GM12878 (cell line): ENCODE measurements around the gene GRIK4. TPM values are rescaled to one million over a fixed set of nuclear protein-coding genes. Genes with fewer than 3 reads are reported as not detected.

Experiments used
- ATAC-seq: fragments of 200-7000 bp; cut with Tn5 transposase; 3 replicates; pipeline ENCODE4 v1.9.1; 2020; ENCODE audit warnings: mild to moderate bottlenecking, moderate library complexity
- BruUV-seq: library from RNA; stranded (reverse); fragments of 400-500 nt; replicated peaks from 2 replicates; lab custom pipeline; 2021; lab: Mats Ljungman, UMichigan
- CTCF ChIA-PET: fragments of 300-600 bp; sonication (Branson Sonifier 250); formaldehyde crosslinking; extraction: SDS; loops from one replicate; lab custom pipeline; 2021; ENCODE audit warnings: inconsistent platforms; lab: Yijun Ruan, JAX
- POLR2A ChIA-PET: fragments of 350-600 bp; formaldehyde crosslinking; extraction: SDS; loops from one replicate; lab custom pipeline; 2021; ENCODE audit warnings: inconsistent platforms; lab: Charles Lee
- RAD21 ChIA-PET: fragments of 300-600 bp; sonication (Branson Sonifier 250); formaldehyde crosslinking; loops from one replicate; lab custom pipeline; 2023; ENCODE audit warnings: antibody characterized with exemption; ENCODE audit not compliant: unreplicated experiment; lab: Charles Lee
- SMC1A ChIA-PET: fragments of 300-600 bp; sonication (Branson Sonifier 250); formaldehyde crosslinking; loops from one replicate; lab custom pipeline; 2023; ENCODE audit not compliant: unreplicated experiment, uncharacterized antibody; lab: Charles Lee
- DNase-seq: peaks from one replicate; pipeline ENCODE4 v3.0.0-alpha.2; 2011; ENCODE audit warnings: low read depth, low spot score
- FAIRE-seq: peaks from 3 replicates; lab custom pipeline; 2011; peaks lifted over from hg19 to GRCh38; lab: Jason Lieb, UNC
- H2AFZ ChIP-seq: 2 replicates; pipeline ENCODE4 v1.6.0; 2011; ENCODE audit warnings: low read depth, low read length, control low read depth; ENCODE audit not compliant: control insufficient read depth
- H3K27ac ChIP-seq: 2 replicates; pipeline ENCODE4 v1.5.1; 2011; ENCODE audit warnings: control low read depth; ENCODE audit not compliant: control insufficient read depth, insufficient read depth
- H3K27me3 ChIP-seq, 2 experiments: replicated peaks in 1 of 2; 2 replicates each; pipeline versions ENCODE4 v1.6.0 to v1.6.1; 2011; ENCODE audit warnings: low read length in 1 of 2; ENCODE audit not compliant: control insufficient read depth in 2 of 2, insufficient read depth in 2 of 2
- H3K36me3 ChIP-seq, 2 experiments: 2 replicates each; pipeline ENCODE4 v1.5.1; 2011; ENCODE audit warnings: low read length in 1 of 2; ENCODE audit not compliant: control insufficient read depth in 2 of 2, insufficient read depth in 2 of 2
- H3K4me1 ChIP-seq: 2 replicates; pipeline ENCODE4 v1.6.1; 2011; ENCODE audit warnings: mild to moderate bottlenecking, low read length, moderate library complexity, mixed read lengths; ENCODE audit not compliant: control insufficient read depth, insufficient read depth
- H3K4me2 ChIP-seq: 2 replicates; pipeline ENCODE4 v1.6.0; 2011; ENCODE audit warnings: control low read depth; ENCODE audit not compliant: control insufficient read depth, insufficient read depth
- H3K4me3 ChIP-seq: fragments of 200-600 bp; sonication (generic); 2 replicates; pipeline ENCODE4 v1.5.1; 2016
- H3K79me2 ChIP-seq: 2 replicates; pipeline ENCODE4 v1.6.0; 2011; ENCODE audit warnings: low read length; ENCODE audit not compliant: control insufficient read depth, insufficient read depth
- H3K9ac ChIP-seq: 2 replicates; pipeline ENCODE4 v1.8.0; 2011; ENCODE audit warnings: low read length, control low read depth, mixed read lengths; ENCODE audit not compliant: control insufficient read depth, insufficient read depth
- H3K9me3 ChIP-seq: replicated peaks from 3 replicates; pipeline ENCODE4 v1.5.1; 2011; ENCODE audit warnings: mild to moderate bottlenecking, low read length; ENCODE audit not compliant: control insufficient read depth, insufficient read depth
- H4K20me1 ChIP-seq: 2 replicates; pipeline ENCODE4 v1.6.0; 2011; ENCODE audit not compliant: control insufficient read depth, insufficient read depth
- CHD1 ChIP-seq: IDR thresholded peaks from 2 replicates; pipeline ENCODE4 v1.6.1; 2012; ENCODE audit warnings: low read depth, low read length, improper control_type of control experiment
- DPF2 ChIP-seq: fragments of 450-650 bp; IDR thresholded peaks from 2 replicates; pipeline ENCODE4 v1.6.1; 2017; ENCODE audit warnings: mild to moderate bottlenecking
- IKZF1 ChIP-seq: fragments of 450-650 bp; conservative IDR thresholded peaks from 2 replicates; pipeline ENCODE4 v1.6.1; 2017; ENCODE audit warnings: antibody characterized with exemption, mild to moderate bottlenecking
- KLF5 ChIP-seq: fragments of 450-650 bp; IDR thresholded peaks from 2 replicates; pipeline ENCODE4 v1.6.1; 2014; ENCODE audit warnings: mild to moderate bottlenecking; ENCODE audit not compliant: partially characterized antibody
- NFXL1 ChIP-seq: fragments of 450-650 bp; IDR thresholded peaks from 2 replicates; pipeline ENCODE4 v1.6.1; 2017; ENCODE audit warnings: antibody characterized with exemption, mild to moderate bottlenecking, borderline replicate concordance
- PAX8 ChIP-seq: fragments of 450-650 bp; IDR thresholded peaks from 2 replicates; pipeline ENCODE4 v1.6.1; 2017; ENCODE audit warnings: mild to moderate bottlenecking, moderate library complexity
- POLR2A ChIP-seq: IDR thresholded peaks from 2 replicates; pipeline ENCODE4 v1.6.1; 2011; ENCODE audit warnings: low read depth, mild to moderate bottlenecking, low read length
- RAD21 ChIP-seq: IDR thresholded peaks from 2 replicates; pipeline ENCODE4 v1.6.1; 2011; ENCODE audit warnings: mild to moderate bottlenecking, low read depth, low read length, moderate library complexity; ENCODE audit not compliant: insufficient read depth
- SKIL ChIP-seq: fragments of 450-650 bp; IDR thresholded peaks from 2 replicates; pipeline ENCODE4 v1.6.1; 2017; ENCODE audit warnings: mild to moderate bottlenecking, low read depth, inconsistent platforms; ENCODE audit not compliant: poor library complexity, severe bottlenecking
- SMC3 ChIP-seq: IDR thresholded peaks from 2 replicates; pipeline ENCODE4 v1.6.1; 2011; ENCODE audit warnings: low read length, improper control_type of control experiment, borderline replicate concordance
- TCF3 ChIP-seq: IDR thresholded peaks from 2 replicates; pipeline ENCODE4 v1.6.1; 2012; ENCODE audit warnings: low read depth, mild to moderate bottlenecking, low read length, borderline replicate concordance; ENCODE audit not compliant: insufficient read depth
- YY1 ChIP-seq: IDR thresholded peaks from 2 replicates; pipeline ENCODE4 v1.6.1; 2011; ENCODE audit warnings: low read depth, mild to moderate bottlenecking, low read length
- ZNF384 ChIP-seq: IDR thresholded peaks from 2 replicates; pipeline ENCODE4 v1.6.1; 2012; ENCODE audit warnings: low read depth, mild to moderate bottlenecking, low read length, improper control_type of control experiment, borderline replicate concordance
- WGBS: methylation state at CpG from one replicate; pipeline ENCODE4 v1.1.6; 2016; ENCODE audit warnings: low lambda C conversion rate; ENCODE audit not compliant: insufficient replicate concordance, insufficient coverage; ENCODE audit errors: missing lambda C conversion rate; 5-methylcytosine and 5-hydroxymethylcytosine counted together
- in situ Hi-C: fragments of 300-500 bp; cut with MboI; formaldehyde crosslinking; loops from 9 replicates; pipeline ENCODE4 v1.14.3; 2018; ENCODE audit warnings: mixed read lengths
- intact Hi-C: fragments of 100-400 bp; cut with micrococcal nuclease; formaldehyde crosslinking; loops from one replicate; pipeline ENCODE4 v1.14.2; 2022; ENCODE audit not compliant: unreplicated experiment
- polyA plus RNA-seq, 11 experiments: library from polyadenylated mRNA; depleted of rRNA in 4 of 11; unstranded in 6 of 11; stranded (reverse) in 5 of 11; fragments of >200 nt; fragmentation: Nextera tagmentation in 4 of 11; fragmentation: Illumina TruSeq in 1 of 11; extraction: Ambion mirVana in 4 of 11; extraction: Trizol in 1 of 11; gene quantifications; 1 replicate in 1 of 11; 2 replicates in 10 of 11; pipeline versions ENCODE4 v1.2.1 to v1.2.3, GENCODE V29; 2011 to 2016; ENCODE audit warnings: inconsistent platforms in 2 of 11, missing spikeins in 2 of 11, low read depth in 1 of 11
- total RNA-seq, 4 experiments: library from RNA; depleted of rRNA in 3 of 4; stranded (reverse); fragments of >200 nt in 3 of 4; fragmentation: Illumina TruSeq in 1 of 4; extraction: Trizol in 1 of 4; gene quantifications; 2 replicates each; pipeline versions ENCODE4 v1.2.1 to v1.2.3, GENCODE V29; 2013 to 2021
- TF ChIP-seq, protein P1 (sequence below): fragments of 450-650 bp; IDR thresholded peaks from 2 replicates; pipeline ENCODE4 v1.6.1; 2017; ENCODE audit warnings: mild to moderate bottlenecking, moderate library complexity

GRIK4 gene
- total and polyA plus RNA-seq, 10 of the 15 experiments (the other 5 are each of a cell fraction or from before 2014, with no cell fraction given): 0.33 to 3.6 (median 0.72) TPM

DNA sequence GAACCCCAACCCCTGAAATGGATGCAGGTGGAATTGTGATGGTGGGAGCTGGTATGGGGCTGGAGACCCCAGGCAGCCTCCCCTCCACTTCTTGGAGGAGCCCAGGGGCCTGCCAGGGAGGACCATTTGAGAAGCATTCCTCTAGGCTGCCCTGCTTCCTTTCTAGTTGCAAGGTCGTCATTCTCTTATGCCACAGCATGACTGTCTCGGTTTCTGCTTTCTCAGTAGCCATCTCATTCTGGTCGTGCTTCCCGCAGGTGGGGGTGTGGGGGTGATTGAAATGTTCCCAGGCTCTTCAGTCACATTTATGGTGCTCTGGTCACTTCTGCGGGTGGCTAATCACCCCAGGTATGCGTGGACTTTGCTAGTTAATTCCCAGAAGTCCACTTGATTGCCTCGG, 288.7 kb downstream of the GRIK4 start (continued):
- TF ChIP-seq SKIL: no peak

DNA sequence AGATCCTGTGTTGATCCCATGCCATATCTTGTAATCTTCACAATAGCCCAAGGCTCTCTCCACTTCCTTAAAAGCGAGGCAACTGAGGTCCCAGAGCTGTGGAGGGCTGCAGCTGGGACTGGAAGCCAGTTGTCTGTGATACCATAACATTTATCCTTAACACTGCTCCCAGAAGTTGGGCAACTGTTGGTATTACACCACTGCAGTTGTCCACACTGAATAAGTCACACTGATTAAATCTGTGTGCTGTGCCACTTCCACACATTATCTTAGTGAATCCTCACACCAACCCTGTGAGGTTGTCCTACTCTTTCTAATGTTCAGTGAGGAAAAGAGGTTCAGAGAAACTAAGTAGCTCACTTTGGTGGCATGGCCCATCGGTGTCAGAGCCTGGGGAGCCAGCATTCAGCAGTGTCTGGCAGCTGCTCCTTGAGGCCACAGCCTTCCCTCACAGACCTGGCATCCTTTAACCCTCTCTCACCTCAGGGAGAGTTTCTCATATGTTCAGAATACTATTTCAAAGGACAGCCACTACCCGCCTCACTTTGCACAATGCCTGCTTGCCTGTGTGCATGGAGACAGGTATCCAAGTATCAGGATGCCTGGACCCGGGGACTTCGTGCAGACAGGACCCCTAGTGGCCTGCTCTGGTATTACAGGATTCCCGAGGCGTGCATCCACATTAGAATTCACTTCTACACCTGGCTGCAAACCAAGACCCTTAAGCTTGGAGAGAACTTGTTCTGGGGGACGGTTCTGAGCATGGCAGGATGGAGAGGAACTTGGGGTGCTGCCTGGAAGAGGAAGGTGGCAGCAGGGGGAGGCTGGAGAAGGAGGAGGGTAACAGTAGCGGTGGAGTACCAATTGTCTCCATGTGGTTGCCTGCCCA, 290.5 kb downstream of the GRIK4 start:
- POLR2A ChIA-PET: no interaction called here
- ATAC-seq: peak; percentile 80
- Histone ChIP-seq H3K27me3 (no peaks in the 10 kb centered on the region), H3K36me3 (no peaks in the 10 kb centered on the region; a peak in 1 of 4 replicates), H3K79me2 (no peaks in the 10 kb centered on the region), H3K4me3 (no peak overlapping the region), H3K27ac (no peak overlapping the region), H3K9me3 (no peaks in the 10 kb centered on the region), H3K4me2 (no peak overlapping the region), H3K9ac (no peak overlapping the region), H3K4me1 (no peaks in the 10 kb centered on the region), H4K20me1 (no peaks in the 10 kb centered on the region), H2AFZ (no peak overlapping the region)
- 18% methylated on average over 9 of the region's 9 CpGs for WGBS
- intact Hi-C loops (loop anchor here (1.0 to 10.0 kb wide), 4 partner anchors 117 to 313 kb away; partner anchors contain the start of gene GRIK4), in situ Hi-C loops (no loop called here)
- RAD21 ChIA-PET: interaction anchor here (0.6 to 3.2 kb wide), 6 partner anchors 110 to 291 kb away, joined by 3 to 18 read pairs (median 3); partner anchors contain the start of gene GRIK4
- peak; percentile 75 for FAIRE-seq
- no TSS peak for BruUV-seq
- SMC1A ChIA-PET: interaction anchor here (0.7 to 3.4 kb wide), 18 partner anchors 8 to 300 kb away, joined by 3 to 18 read pairs (median 4); partner anchors contain the start of gene GRIK4
- CTCF ChIA-PET: interaction anchor here (0.5 to 4.7 kb wide), 54 partner anchors 8 to 544 kb away, joined by 3 to 48 read pairs (median 4); partner anchors contain the start of genes ARHGEF12 and GRIK4
- no peak for DNase-seq
- TF ChIP-seq POLR2A: no peak
- no peak for TF ChIP-seq DPF2
- TF ChIP-seq KLF5: no peak
- no peak for TF ChIP-seq TCF3
- TF ChIP-seq, protein P1, sequence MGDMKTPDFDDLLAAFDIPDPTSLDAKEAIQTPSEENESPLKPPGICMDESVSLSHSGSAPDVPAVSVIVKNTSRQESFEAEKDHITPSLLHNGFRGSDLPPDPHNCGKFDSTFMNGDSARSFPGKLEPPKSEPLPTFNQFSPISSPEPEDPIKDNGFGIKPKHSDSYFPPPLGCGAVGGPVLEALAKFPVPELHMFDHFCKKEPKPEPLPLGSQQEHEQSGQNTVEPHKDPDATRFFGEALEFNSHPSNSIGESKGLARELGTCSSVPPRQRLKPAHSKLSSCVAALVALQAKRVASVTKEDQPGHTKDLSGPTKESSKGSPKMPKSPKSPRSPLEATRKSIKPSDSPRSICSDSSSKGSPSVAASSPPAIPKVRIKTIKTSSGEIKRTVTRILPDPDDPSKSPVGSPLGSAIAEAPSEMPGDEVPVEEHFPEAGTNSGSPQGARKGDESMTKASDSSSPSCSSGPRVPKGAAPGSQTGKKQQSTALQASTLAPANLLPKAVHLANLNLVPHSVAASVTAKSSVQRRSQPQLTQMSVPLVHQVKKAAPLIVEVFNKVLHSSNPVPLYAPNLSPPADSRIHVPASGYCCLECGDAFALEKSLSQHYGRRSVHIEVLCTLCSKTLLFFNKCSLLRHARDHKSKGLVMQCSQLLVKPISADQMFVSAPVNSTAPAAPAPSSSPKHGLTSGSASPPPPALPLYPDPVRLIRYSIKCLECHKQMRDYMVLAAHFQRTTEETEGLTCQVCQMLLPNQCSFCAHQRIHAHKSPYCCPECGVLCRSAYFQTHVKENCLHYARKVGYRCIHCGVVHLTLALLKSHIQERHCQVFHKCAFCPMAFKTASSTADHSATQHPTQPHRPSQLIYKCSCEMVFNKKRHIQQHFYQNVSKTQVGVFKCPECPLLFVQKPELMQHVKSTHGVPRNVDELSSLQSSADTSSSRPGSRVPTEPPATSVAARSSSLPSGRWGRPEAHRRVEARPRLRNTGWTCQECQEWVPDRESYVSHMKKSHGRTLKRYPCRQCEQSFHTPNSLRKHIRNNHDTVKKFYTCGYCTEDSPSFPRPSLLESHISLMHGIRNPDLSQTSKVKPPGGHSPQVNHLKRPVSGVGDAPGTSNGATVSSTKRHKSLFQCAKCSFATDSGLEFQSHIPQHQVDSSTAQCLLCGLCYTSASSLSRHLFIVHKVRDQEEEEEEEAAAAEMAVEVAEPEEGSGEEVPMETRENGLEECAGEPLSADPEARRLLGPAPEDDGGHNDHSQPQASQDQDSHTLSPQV: no peak
- TF ChIP-seq RAD21: peak; percentile 72
- TF ChIP-seq YY1: 0 out of 2 replicates have a peak, but pooled peaks have one; percentile 38
- TF ChIP-seq NFXL1: no peak
- no peak for TF ChIP-seq ZNF384
- no peak for TF ChIP-seq CHD1
- TF ChIP-seq PAX8: no peak
- TF ChIP-seq SMC3: peak; percentile 78
- TF ChIP-seq IKZF1: 0 out of 2 replicates have a peak, but pooled peaks have one; percentile 16
